Measurements from ENCODE around the gene ABCE1. TPM values are rescaled to one million over a fixed set of nuclear protein-coding genes. Genes with fewer than 3 reads are reported as not detected.

The ABCE1 gene
- polyA plus RNA-seq (ENCODE audit: insufficient read depth in 1 of 5, insufficient read length in 5 of 5, low replicate concordance in 1 of 5): 10 to 100 TPM; 56.3 to 88.0 (median 83.2) TPM
- long read RNA-seq, donor 1, transcript ABCE1-201 (18 exons, 3,921 nt): major isoform, 5 of 28 reads
- long read RNA-seq, donor 1, partial matches to known transcripts: 22 of 28 reads
- long read RNA-seq, donor 1, other reads (novel, unspliced or antisense): 0 of 28 reads
- long read RNA-seq, donor 2, partial matches to known transcripts: 6 of 9 reads
- long read RNA-seq, donor 2, other reads (novel, unspliced or antisense): 0 of 9 reads
- long read RNA-seq, donor 3, transcript ABCE1-201 (18 exons, 3,921 nt): major isoform, 7 of 8 reads
- long read RNA-seq, donor 3, partial matches to known transcripts: 0 of 8 reads
- long read RNA-seq, donor 3, other reads (novel, unspliced or antisense): 0 of 8 reads
- long read RNA-seq, donor 4, transcript ABCE1-201 (18 exons, 3,921 nt): major isoform, 5 of 5 reads
- long read RNA-seq, donor 4, partial matches to known transcripts: 0 of 5 reads
- long read RNA-seq, donor 4, other reads (novel, unspliced or antisense): 0 of 5 reads
- long read RNA-seq, donor 5, transcript ABCE1-201 (18 exons, 3,921 nt): major isoform, 7 of 33 reads
- long read RNA-seq, donor 5, partial matches to known transcripts: 26 of 33 reads
- long read RNA-seq, donor 5, other reads (novel, unspliced or antisense): 0 of 33 reads
- long read RNA-seq, donor 6, transcript ABCE1-201 (18 exons, 3,921 nt): major isoform, 16 of 28 reads
- long read RNA-seq, donor 6, partial matches to known transcripts: 9 of 28 reads
- long read RNA-seq, donor 6, other reads (novel, unspliced or antisense): 0 of 28 reads
- long read RNA-seq, donor 7, transcript ABCE1-201 (18 exons, 3,921 nt): major isoform, 7 of 20 reads
- long read RNA-seq, donor 7, partial matches to known transcripts: 13 of 20 reads
- long read RNA-seq, donor 7, other reads (novel, unspliced or antisense): 0 of 20 reads
- long read RNA-seq, donor 8, transcript ABCE1-201 (18 exons, 3,921 nt): major isoform, 5 of 5 reads
- long read RNA-seq, donor 8, partial matches to known transcripts: 0 of 5 reads
- long read RNA-seq, donor 8, other reads (novel, unspliced or antisense): 0 of 5 reads

DNA sequence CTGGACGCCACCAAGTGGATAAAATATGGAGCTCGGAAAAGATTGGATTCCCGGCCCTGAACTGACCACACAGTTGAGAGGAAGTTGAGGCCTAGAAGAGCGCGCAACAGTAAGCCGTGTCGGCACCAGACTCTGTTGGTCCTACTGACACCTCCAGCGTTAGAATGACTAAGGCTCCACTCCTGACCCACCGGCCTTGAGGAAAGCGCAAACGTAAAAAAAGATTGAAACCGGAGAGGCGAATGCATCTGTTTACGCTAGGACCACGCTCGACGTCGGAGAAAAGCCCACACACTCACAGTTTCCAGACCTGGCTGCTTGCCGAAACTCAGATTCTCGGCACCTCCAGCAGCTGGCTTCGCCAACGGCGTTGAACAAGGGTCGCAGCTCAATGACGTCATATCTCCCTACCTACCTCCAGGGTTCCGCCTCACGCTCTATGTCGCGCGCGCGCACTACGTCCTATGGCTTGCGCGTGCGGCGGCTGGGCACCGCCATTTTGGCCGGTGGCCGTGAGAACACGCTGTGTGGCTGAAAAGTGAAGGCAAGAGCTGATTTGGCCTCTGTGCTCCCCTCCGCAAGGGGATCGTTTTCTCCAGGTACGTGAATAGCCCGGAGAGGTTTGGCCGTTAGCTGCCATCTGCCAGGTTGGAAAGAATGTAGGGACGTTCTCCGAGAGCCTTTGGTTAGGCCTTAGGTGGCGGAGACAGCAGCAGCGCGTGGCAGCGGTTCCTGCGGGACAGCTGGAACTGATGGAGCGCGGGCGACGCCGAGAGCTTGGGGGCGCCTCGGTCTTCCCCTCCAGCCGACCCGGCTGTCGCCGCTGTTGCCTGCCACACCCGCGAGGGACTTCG is at the start of gene ABCE1, which contains the start of gene ANAPC10:
Gene ABCE1 (plus strand): TSS at position 491 of the 854 bp plus-strand sequence. CDS start 6,102 bp downstream, outside the sequence.
Gene ANAPC10 (minus strand): TSS at position 376 of the 854 bp plus-strand sequence. CDS start 2,097 bp downstream, outside the sequence.
- DNase-seq: peak; percentile 97

DNA sequence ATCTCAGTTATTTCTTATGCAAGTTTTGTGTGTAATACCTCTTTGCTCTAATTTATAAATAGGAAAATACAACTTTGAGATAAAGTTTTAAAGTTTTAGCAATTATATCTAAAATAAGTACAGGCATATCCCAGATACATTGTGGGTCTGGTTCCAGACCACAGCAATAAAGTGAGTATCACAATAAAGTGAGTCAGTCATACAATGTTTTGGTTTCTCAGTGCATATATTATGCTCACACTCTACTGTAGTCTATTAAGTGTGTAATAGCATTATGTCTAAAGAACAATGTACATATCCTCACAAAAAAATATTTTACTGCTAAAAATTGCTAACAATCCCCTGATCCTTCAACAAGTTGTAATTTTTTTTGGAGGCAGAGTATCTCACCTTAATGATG is 49.3 kb upstream of the ABCE1 start:
- no peak for DNase-seq

DNA sequence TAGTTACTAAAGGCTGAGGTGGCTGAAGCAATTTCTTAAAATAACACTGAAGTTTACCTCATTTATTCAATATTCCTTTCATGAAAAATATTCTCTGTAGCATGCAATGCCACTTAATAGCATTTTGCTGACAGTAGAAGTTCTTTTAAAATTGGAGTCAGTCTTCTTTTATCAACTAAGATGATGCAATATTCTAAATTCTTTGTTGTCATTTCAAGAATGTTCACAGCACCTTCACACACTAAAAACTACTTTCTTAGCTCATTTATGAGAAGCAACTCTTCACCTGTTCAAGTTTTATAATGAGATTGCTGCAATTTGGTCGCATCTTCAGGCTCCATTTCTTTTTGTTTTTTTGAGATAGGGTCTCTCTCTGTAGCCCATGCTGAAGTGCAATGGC is 48.9 kb upstream of the ABCE1 start:
- no peak for DNase-seq

DNA sequence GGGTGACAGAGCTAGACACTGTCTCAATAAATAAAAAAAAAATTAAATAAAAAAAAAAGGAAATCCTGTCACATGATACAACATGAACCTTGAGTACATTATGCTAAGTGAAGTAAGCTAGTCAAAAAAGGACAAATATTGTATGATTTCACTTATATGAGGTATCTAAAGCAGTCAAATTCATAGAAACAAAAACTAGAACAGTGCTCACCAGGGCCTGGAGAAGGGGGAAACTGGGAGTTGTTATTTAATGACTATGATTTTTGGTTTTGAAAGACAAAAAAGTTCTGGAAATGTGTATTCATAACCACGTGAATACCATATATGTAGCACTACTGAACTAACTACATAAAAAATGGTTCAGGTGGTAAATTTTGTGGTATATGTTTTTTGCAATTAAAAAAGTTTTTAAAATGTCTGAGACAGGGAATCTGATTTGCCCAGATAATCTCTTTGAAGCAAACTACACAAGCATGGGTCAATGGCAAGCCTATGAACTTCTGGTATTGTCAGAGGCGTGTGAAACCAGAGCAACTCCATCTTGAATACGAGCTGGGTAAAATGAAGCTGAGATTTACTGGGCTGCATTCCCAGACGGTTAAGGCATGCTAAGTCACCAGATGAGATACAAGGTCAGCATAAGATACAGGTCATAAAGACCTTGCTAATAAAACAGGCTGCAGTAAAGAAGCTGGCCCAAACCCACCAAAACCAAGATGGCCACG is 42.4 kb upstream of the ABCE1 start:
- DNase-seq: no peak

DNA sequence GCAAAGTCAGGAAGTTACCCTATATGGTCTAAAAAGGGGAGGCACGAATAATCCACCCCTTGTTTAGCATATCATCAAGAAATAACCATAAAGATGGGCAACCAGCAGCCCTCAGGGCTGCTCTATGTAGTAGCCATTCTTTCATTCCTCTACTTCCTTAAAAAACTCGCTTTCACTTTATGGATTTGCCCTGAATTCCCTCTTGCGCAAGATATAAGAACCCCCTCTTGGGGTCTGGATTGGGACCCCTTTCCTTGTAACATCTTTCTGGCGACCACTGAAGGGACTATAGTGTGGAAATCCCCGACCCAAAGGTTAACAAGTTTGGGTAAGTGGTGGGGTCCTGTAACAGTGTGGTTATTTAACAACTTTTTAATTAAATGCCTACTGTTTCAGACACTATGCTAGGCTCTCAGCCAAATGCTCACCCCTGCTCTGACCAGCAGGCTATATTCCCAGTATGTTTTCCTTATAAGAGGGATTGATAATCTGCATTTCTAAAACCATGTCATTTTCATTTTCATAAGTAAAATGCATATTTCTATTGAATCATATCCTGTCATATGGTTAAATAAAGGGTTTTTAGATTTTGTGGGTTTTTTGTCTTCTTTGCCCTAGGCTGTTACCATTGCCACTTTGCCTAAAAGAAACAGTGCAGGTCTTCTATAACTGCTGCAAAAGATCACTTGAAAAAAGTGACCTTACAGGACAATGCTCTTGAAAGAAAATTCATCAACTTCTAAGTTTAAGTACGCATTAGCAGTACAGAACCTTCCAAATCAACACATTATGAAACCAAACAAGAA is 41.6 kb upstream of the ABCE1 start:
- no peak for DNase-seq

DNA sequence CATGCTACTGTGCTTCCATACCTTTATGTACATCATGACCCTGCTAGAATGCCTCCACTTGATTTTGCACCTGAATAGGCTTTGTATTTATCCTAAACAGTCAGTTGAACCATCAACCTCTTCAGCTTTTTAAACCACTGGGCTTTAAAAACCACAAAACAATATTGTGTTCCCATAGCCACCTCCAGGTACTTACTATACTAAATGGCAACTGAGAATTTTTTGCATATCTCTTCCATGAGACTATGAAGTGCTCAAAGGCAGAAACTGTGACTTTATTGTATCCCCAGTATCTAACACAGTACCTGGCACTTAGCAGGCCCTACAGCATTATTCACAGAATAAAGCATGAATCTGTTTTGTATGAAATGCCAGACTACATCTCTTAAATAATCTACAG is 39.9 kb upstream of the ABCE1 start:
- DNase-seq: no peak

DNA sequence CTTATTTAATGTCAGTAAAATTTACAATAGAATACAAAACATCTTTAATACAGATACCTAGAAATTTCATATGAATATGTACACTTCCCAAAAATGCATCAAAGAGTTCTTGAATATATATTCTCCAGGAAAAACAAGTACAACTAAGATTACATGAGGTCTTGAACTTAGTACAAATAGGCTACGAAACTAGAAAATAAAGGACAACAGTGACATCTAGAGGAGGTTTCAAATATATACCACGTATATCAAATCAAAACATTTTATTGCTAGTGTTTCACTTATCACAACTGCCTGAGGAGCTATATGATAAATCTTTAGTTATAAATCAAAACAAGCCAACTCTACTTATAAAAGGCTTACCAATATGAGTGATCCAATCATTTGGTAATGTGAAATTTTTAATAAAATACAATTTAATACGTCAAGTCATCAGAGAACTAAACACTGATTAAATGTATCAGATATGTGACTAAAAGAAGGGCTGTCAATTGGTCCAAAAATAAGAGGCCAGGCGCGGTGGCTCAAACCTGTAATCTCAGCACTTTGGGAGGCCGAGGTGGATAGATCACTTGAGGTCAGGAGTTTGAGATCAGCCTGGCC is 36.7 kb upstream of the ABCE1 start:
- DNase-seq: peak; percentile 32 to 42

DNA sequence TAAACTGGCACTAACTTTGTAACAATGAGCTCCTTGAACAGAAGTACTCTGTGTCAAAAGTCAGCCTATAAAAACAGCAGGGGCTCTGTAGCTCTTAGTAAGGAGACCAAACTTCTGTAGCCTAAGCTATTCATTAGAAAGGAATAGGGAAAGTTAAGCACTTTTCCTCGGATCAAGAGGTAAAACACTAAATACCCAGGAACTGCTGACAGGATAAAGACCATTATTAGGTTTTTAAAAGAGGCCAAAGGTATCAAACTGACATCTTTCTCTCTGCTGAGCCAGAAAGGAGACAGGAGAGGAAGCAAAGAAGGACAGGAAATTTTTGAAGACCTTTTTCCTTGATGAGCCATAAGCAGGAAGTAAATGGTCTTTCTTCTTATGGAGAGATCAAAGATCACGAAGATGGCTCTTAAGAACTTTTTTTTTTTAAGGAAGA is 32.0 kb upstream of the ABCE1 start:
- peak in 1 of 2 donors; percentile 1 for DNase-seq

DNA sequence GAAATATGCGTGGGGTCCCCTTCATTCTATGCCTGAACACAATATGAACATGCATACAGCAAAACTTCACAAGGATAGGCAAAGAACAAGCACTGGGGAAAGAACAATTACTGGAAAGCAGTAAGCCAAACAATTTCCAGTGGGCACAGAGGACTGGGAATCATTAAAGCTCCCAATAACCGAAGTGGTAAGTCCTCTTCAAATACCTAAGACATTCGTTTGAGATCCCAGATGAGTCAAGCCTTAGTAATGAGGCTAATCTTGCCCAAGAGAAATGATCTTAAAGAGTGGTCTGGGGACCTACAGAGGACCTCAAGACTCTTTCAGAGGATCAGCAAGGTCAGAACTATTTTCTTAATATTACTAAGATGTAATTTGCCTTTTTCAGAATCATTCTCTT is 28.8 kb upstream of the ABCE1 start:
- no peak for DNase-seq

DNA sequence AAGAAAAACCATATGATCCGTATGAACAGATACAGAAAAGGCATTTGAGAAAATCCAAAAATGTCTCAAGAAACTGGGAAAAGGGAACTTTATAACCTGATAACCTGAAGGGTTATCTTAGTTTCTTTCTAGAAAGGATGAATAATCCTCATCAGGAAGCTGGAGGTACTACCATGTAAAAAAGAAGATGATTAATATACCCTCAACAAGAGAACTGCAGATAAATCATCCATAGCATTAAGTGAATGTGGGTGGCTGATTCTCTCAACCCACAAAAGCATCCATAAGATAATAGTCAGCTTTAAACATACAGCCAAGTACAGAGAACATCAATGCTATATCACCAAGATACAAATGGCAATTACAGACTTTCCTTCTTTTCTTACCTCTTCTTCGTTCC is 26.6 kb upstream of the ABCE1 start:
- no peak for DNase-seq

DNA sequence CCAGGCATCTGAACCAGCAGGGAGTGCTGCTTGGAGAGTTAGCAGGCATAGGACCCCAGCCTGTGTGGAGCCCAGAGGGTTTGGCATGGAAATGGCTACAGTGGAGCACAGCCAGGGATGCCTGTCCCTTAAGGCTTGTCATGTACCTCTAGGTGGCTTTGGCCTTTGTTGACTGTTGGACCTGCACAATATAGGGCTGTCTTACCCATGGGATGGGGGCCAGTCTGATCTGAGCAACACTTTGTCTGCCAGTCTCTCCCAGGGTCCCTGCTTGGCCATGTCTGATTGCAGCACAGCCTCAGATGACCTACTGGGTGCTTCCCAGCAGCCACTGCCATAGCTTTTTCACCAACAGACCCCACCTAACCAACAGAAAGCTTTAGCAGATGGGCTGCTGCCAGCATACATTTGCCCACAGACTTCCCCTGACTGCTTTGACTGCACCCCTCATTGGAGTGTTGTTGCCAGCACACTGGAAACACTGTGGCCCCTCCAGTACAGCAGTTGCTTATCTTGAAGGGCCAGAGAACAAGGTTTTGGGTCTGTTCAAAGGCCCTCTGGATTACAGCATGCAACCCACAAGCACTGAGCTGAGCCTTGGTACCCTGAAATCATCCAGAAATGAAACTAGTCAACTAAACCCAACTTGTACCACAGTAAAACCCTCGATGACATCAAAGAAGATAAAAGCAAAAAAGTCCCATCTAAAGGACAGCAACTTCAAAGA is 22.2 kb upstream of the ABCE1 start:
- no peak for DNase-seq

DNA sequence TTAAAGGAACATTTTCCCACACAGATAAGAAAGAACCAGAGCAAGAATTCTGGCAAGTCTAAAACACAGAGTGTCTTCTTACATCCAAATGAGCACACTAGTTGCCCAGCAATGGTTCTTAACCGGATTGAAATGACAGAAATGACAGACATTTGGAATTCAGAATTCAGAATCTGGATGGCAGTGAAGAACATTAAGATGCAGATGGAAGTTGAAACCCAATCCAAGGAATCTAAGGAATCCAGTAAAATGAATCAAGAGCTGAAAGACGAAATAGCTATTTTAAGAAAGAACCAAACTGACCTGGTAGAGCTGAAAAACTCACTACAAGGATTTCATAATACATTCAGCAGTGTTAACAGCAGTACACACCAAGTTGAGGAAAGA is 21.6 kb upstream of the ABCE1 start:
- no peak for DNase-seq

DNA sequence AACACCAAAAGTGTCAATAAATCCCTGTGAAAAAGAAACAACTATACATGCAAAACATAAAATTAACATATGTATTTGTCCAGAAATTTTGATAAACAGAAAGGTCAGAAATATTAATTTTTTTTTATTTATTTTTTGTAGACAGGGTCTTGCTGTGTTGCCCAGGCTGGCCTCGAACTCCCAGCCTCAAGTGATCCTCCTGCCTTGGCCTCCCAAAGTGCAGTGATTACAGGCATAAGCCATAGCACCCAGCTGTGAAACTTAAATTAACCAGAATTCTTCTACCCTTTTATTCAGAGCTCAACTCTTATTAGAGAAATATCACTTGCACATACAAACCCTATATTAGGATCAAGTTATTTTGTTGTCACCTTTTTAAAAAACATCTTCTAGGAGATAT is 16.4 kb upstream of the ABCE1 start:
- DNase-seq: no peak

DNA sequence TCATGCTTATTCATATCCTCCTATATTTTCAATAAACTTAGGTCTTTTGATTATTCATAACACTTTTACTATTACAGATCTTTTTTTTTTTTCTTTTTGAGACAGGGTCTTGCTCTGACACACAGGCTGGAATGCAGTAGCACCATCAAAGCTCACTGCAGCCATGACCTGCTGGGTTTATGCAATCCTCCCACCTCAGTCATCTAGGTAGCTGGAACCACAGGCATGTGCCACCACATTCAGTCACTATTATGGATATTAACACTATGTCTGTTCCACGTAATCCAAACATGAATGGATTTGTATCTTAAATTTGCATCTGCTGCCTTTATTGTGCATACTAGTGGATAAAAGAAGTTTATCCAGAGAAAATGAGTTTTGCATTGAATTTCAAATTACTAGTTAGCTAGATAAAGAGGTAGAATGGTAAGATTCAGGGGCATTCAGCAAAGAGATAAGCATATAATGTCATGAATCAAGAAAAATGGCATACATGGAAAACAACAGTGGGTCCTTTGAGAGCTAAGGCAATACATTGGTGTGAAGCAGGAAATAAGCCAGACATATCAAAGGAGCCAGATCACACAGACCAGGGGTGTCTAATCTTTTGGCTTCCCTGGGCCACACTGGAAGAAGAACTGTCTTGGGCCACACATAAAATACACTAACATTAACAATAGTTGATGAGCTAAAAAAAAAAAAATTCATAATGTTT is 14.1 kb upstream of the ABCE1 start:
- no peak for DNase-seq

DNA sequence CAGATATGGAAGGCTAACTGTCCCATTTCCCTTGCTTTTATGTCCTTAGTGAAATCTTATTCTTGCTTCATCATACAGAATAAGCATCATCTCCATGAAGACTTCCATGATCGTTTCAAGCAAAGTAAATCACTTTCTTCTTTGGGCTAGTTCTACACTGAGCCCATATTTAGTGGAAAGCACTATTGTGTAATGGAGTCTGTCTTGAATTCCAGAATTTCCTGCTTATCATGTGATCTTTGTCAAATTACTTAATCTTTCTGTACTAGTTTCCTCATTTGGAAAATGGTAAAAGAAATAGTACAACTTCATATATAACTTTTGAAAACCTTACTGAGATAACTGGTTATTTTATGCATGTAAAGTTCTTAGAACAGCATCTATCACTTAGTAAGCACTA is 7.7 kb upstream of the ABCE1 start:
- no peak for DNase-seq

DNA sequence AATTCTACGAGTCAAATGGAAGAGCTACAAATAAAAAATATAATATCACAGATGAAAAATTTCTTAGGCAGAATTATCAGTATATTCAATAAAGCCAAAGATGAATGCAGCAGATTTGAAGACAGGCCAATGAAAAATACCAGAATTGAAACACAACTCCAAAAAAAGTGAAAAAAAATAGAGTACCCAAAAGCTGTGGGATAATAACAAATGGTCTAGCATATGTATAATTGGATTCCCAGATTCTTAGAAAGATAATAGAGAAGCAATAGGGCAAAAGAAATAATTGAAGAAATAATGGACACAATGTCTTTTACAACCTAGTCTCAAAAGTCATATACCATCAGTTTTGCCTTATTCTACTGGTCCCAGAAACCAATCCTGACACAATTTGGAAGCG is 4.5 kb upstream of the ABCE1 start:
- no peak for DNase-seq

DNA sequence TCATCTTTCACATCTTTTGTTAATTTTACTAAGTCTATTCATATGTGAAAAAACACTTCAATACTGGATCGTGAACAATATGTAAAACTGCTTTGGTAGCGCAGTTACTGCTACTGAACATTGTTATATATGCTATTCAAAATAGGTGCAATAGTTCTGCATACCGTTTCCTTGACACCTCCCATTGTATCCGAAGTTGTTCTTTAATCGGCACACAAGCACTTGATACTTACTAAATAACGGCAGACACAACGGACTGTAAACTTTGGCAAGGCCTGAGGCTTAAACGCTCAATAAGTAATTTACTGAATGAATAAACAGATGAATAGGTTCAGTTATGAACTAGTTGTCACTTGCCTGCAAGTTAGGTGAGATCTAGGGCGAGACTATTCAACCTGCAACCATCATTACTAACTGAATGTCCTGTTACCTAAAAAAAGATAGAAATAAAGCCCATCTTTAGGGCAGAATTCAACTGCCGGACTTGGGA is 735 bp upstream of the ABCE1 start:
- peak in 1 of 2 donors; percentile 10 for DNase-seq

DNA sequence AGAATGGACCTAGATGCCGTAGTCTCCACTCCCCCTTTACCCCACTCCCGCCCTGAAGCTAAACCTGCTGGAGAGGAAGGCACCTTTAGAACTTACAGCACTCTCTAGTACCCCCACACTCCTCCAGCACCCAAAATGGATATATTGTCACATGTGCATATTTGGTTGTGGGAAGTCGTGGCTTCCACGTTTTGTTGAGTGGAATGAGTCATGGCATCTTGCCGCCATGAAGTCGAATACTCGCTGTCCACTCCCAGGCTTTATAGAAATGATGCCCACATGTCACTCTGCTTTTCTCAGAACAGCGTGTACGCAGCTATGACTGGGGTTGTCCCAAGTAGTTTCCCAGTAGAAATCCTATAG is 545 bp downstream of the ABCE1 start:
- peak in 1 of 2 donors; percentile 46 for DNase-seq

All from right lung (tissue), 10 donors.